GM04503 (cell line): ENCODE results near the gene LY6G5B.

Experiments
- DNase-seq: peaks from one replicate; pipeline ENCODE4 v3.0.0-alpha.2; 2012; ENCODE audit warnings: low read depth

The LY6G5B gene, protein sequence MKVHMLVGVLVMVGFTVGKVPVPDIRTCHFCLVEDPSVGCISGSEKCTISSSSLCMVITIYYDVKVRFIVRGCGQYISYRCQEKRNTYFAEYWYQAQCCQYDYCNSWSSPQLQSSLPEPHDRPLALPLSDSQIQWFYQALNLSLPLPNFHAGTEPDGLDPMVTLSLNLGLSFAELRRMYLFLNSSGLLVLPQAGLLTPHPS

GRCh38 chr6:31669676-31670075 lies at the start of gene LY6G5B:
TSS of gene LY6G5B (plus strand) at chr6:31669976. CDS start at chr6:31670951, 975 bp downstream.
- no peak for DNase-seq

- no peak for DNase-seq
These were observed 49.0 kb upstream of the LY6G5B start, which contains the start of gene PRRC2A for GRCh38 chr6:31620586-31621319. TSS of gene PRRC2A (plus strand) at chr6:31620715. CDS start at chr6:31622790, 2,075 bp downstream.

- DNase-seq, result no peak
These were observed 48.3 kb upstream of the LY6G5B start for GRCh38 chr6:31621320-31621939.

DNA sequence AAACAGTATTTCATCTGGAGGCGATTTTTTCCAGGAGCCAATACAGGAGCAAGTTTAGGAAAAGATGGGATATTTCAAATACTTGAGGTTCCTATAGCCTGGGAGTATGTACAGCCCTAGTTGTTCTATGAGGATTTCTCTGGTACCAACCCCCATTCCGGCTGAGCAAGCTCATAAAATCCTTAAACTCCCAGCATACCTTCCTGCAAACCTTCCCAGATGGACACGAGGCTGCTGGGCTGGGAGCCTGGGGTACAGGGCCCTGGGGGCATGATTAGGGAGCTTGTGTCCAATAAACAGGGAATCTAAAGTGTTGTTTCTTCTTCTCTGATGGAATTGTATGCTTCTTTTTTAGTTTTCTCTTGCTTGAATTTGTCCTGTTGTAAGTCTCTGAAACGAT lies 47.8 kb upstream of the LY6G5B start:
- no peak for DNase-seq

DNA sequence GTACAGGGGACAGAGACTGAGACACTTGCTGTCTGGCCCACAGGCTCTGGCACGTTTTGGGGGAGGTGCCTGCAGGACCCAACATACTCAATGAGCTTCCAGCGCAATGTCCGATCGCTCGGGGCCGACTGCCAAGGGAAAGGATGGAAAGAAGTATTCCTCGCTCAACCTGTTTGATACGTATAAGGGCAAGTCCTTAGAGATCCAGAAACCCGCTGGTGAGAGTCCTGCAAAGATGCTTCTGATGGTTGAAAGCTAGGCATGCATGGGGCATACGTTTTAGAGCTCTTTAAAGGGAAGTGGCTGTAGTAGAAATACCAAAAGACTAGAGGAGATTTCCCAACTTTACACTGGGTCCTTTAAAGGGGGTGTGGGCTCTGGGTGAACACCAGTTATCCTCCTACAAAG lies 47.1 kb upstream of the LY6G5B start:
- no peak for DNase-seq

DNA sequence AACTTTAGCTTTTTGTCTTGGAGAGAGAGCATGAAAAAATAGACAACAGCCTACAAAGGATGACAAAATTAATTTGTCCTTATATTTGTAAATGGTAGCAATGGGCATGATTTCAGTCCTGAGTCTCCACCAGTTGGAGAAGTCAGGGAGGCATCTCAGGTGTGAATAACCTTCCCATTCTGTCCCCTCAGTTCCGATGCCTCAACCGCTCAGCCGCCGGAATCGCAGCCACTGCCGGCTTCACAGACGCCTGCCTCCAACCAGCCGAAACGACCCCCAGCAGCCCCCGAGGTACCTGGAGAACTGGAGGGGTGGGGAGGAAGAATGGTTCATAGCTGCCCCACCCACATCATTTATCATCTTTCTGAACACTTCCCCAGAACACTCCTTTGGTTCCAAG lies 45.7 kb upstream of the LY6G5B start:
- no peak for DNase-seq

- no peak for DNase-seq
These were observed 42.8 kb upstream of the LY6G5B start for GRCh38 chr6:31626952-31627351.

DNA sequence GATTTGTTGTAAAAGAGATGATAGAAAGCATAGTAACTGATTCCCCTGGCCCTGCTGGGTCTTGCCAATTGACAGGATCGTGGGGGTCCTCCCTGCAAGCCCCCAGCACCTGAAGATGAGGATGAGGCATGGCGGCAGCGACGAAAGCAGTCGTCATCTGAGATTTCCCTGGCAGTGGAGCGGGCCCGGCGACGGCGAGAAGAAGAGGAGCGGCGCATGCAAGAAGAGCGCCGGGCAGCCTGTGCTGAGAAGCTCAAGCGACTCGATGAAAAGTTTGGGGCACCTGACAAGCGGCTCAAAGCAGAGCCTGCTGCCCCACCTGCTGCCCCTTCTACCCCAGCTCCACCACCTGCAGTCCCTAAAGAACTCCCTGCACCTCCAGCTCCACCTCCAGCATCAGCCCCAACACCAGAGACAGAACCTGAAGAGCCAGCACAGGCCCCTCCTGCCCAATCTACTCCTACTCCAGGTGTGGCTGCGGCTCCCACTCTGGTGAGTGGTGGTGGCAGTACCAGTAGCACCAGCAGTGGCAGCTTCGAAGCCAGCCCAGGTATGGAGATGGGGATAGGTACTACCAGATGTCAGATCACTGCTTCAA lies 42.0 kb upstream of the LY6G5B start:
- DNase-seq, result no peak

DNA sequence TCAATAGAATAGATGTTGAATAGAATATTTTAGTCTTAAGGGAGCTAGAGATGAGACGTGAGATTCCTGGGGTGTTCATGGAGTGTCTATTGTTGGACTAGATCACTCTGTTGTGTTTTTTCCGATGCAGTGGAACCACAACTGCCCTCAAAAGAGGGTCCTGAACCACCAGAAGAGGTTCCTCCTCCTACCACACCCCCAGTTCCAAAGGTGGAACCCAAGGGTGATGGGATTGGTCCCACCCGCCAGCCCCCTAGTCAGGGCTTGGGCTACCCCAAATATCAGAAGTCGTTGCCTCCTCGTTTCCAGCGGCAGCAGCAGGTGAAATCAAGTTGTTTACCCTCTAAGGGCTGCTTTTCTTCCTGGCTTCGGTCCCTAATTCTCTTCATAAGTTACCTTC lies 40.8 kb upstream of the LY6G5B start:
- DNase-seq, result no peak

- no peak for DNase-seq
These were observed 39.4 kb upstream of the LY6G5B start for GRCh38 chr6:31630177-31630934.

- no peak for DNase-seq
These were observed 38.6 kb upstream of the LY6G5B start for GRCh38 chr6:31631209-31631608.

- no peak for DNase-seq
These were observed 38.0 kb upstream of the LY6G5B start for GRCh38 chr6:31631681-31632278.

GRCh38 chr6:31632279-31632946 lies 37.4 kb upstream of the LY6G5B start:
- no peak for DNase-seq

GRCh38 chr6:31633447-31633846 lies 36.3 kb upstream of the LY6G5B start:
- DNase-seq, result no peak

- DNase-seq, result no peak
These were observed 35.6 kb upstream of the LY6G5B start for GRCh38 chr6:31634131-31634530.

DNA sequence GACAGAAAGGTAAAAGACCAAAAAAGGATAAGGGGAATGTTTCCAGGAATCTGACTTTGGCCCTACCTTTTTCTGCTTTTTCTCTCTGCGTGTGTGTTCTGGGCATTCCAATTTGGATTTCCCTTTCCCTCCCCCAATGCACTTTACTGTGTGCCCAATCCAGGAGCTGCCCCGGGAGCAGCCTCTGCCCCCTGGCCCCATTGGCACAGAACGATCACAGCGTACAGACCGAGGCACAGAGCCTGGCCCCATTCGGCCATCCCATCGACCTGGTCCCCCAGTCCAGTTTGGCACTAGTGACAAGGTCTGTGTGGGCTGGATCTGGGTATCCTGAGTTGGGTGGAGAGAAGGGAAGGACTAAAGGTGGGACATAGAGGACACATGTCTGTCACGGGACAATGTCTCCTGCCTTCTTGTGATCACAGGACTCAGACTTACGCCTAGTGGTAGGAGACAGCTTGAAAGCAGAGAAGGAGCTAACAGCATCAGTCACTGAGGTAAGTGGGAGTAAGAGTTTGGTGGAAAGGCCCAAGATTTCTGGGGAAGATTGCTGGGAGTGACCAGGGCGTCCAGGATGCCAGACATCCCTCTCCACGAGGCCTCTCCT lies 34.7 kb upstream of the LY6G5B start:
- no peak for DNase-seq

DNA sequence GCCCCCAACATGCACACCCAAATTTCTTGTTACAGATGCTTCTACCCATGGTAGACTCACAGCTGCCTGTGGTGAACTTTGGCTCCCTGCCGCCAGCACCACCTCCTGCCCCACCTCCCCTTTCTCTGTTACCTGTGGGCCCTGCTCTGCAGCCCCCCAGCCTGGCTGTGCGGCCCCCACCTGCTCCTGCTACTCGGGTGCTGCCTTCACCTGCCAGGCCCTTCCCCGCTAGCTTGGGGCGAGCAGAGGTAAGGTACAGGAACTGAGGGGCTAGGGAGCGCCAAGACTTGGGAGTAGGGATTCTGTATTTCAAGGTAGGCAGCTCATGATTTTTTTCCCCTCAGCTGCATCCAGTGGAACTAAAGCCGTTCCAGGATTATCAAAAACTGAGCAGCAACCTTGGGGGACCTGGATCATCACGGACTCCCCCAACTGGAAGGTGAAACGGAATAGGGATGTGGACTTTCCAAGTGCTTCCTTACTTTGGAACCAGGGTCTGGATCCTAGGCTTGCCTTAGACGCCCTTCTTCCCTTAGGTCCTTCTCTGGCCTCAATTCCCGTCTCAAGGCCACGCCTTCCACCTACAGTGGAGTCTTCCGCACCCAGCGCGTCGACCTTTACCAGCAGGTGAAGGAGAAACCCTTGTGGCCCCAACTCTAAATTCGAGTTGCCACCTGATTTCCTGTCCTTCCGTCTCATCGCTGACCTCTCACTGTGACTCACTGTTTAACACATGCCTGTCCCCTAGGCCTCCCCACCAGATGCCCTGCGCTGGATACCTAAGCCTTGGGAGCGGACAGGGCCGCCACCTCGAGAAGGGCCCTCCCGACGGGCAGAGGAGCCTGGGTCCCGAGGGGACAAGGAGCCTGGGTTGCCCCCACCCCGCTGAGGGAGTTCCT lies 32.8 kb upstream of the LY6G5B start:
- no peak for DNase-seq

DNA sequence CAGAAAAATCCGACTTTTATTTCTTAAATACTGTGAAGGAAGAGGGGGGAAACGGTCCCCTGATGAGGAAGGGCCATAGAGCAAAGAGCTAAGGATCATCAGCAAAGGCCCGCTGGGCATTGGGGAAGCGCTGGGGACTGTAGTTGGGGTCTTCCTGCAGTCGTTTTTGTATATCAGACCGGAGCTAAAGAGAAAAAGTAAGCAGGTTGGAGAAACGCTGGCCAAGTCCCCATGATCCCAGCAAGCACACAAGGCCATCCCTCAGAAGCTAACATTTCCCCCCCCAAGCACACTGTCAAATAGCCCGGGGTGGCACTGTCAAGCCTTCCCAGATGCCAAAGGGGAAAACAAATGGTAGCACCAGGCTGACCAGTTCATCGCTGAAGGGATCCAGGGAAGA lies 30.7 kb upstream of the LY6G5B start:
- no peak for DNase-seq

- no peak for DNase-seq
These were observed 30.3 kb upstream of the LY6G5B start for GRCh38 chr6:31639449-31639861.

DNA sequence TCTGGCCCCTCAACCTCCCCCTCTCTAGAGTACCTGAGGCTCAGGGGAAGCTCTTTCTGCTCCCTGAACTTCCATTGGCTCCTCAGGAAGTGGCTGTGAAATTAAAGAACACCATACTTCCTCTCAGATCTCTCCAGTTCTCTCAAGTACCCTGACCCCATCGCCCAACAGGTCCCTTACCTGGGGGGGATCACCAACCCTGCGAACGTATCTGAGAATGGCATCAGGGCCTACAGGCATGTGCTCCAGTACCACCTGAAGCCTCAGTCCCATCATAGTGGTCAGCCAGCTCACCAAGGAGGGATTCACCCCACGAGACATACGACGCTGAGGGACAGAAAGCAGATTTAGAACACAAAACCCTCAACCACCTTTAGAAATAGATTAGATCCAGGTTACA lies 29.2 kb upstream of the LY6G5B start:
- no peak for DNase-seq
